Esophagus squamous epithelium (tissue), 5 donors: ENCODE measurements around the gene PCSK6. TPM values are rescaled to one million over a fixed set of nuclear protein-coding genes. Genes with fewer than 3 reads are reported as not detected.

Experiments used
- DNase-seq: peaks from one replicate; lab custom pipeline; 2025; lab: John Stamatoyannopoulos, UW
- H3K27ac ChIP-seq, 4 donors: fragments of 200-600 bp; sonication (generic); one replicate each; pipeline ENCODE4 v1.5.1; 2016 to 2019; ENCODE audit warnings: mild to moderate bottlenecking in 1 of 4
- H3K27me3 ChIP-seq, 4 donors: fragments of 200-600 bp; sonication (generic); 1 replicate in 3 of 4; 2 replicates in 1 of 4; pipeline versions ENCODE4 v1.5.1 to v1.6.0; 2017 to 2021; ENCODE audit warnings: antibody characterized with exemption in 1 of 4
- H3K36me3 ChIP-seq, 3 donors: fragments of 200-600 bp; sonication (generic); one replicate each; pipeline ENCODE4 v1.5.1; 2016 to 2019
- H3K4me1 ChIP-seq, 3 donors: fragments of 200-600 bp; sonication (generic); one replicate each; pipeline ENCODE4 v1.5.1; 2017 to 2019
- H3K4me3 ChIP-seq, 4 donors: fragments of 200-600 bp; sonication (generic); 1 replicate in 3 of 4; 2 replicates in 1 of 4; pipeline ENCODE4 v1.5.1; 2016 to 2019; ENCODE audit warnings: mild to moderate bottlenecking in 2 of 4, moderate library complexity in 1 of 4
- H3K9me3 ChIP-seq, 3 donors: fragments of 200-600 bp; sonication (generic); one replicate each; pipeline ENCODE4 v1.5.1; 2016 to 2019
- POLR2A ChIP-seq, 4 donors: fragments of 450-650 bp; IDR thresholded peaks; one replicate each; pipeline ENCODE4 v1.6.1; 2017; ENCODE audit warnings: antibody characterized with exemption in 4 of 4, mild to moderate bottlenecking in 4 of 4, moderate library complexity in 3 of 4
- WGBS, 2 donors: methylation state at CpG; one replicate each; pipeline ENCODE4 v1.1.5; 2018; 5-methylcytosine and 5-hydroxymethylcytosine counted together
- intact Hi-C: fragments of 100-400 bp; cut with DNase I; formaldehyde crosslinking; loops from one replicate; pipeline ENCODE4 v1.15.0; 2022
- total RNA-seq, 4 donors: library from RNA; depleted of rRNA; stranded (reverse); fragments of >200 nt; gene quantifications; one replicate each; pipeline ENCODE4 v1.1.0, GENCODE V29; 2016
- TF ChIP-seq, protein P1 (sequence below), 6 experiments: fragments of 450-650 bp in 4 of 6; fragments of 200-600 bp in 2 of 6; sonication (generic) in 2 of 6; IDR thresholded peaks; one replicate each; pipeline ENCODE4 v1.5.1; 2016 to 2019; ENCODE audit warnings: antibody characterized with exemption in 6 of 6, mild to moderate bottlenecking in 4 of 6, moderate library complexity in 4 of 6
- donor health status: DM: yes; HTN: yes; CAD: no.

PCSK6 gene
- total RNA-seq, 4 donors from 2014 or later: 5.1 to 13.8 (median 9.2) TPM

DNA sequence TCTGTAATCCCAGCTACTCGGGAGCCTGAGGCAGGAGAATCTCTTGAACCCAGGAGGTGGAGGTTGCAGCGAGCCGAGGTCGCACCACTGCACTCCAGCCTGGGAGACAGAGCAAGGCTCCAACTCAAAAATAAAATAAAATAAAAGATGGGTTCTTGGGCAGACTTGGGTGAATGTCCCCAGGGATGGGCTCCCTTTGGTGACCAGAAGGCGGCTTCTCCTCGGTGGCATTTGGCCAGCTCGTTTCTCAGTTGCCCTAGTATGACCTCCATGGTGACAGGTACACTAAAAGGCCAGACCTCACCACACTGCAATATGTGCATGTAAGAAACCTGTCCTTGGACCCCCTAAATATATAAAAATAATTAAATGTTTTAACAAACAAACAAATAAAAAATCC, 118.4 kb downstream of the PCSK6 start:
- Histone ChIP-seq H3K27me3 (peaks cover 0 to 28% (median 0%) of the 10 kb centered on the region in 4 donors), H3K27ac (no peak overlapping the region), H3K4me3 (no peak overlapping the region), H3K4me1 (peaks cover 0 to 19% (median 2%) of the 10 kb centered on the region in 3 donors), H3K36me3 (no peaks in the 10 kb centered on the region), H3K9me3 (no peaks in the 10 kb centered on the region)
- intact Hi-C loops: no loop called here
- TF ChIP-seq, protein P1, sequence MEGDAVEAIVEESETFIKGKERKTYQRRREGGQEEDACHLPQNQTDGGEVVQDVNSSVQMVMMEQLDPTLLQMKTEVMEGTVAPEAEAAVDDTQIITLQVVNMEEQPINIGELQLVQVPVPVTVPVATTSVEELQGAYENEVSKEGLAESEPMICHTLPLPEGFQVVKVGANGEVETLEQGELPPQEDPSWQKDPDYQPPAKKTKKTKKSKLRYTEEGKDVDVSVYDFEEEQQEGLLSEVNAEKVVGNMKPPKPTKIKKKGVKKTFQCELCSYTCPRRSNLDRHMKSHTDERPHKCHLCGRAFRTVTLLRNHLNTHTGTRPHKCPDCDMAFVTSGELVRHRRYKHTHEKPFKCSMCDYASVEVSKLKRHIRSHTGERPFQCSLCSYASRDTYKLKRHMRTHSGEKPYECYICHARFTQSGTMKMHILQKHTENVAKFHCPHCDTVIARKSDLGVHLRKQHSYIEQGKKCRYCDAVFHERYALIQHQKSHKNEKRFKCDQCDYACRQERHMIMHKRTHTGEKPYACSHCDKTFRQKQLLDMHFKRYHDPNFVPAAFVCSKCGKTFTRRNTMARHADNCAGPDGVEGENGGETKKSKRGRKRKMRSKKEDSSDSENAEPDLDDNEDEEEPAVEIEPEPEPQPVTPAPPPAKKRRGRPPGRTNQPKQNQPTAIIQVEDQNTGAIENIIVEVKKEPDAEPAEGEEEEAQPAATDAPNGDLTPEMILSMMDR (IDR thresholded peaks at IDR 0.05): no peak
- TF ChIP-seq POLR2A (IDR thresholded peaks at IDR 0.05): no peak
- DNase-seq: no peak
- 93 to 100% methylated on average over 1 to 7 of the region's 7 CpGs for WGBS, 2 donors

- TF ChIP-seq, protein P1 (IDR thresholded peaks at IDR 0.05): no peak
- no peak for TF ChIP-seq POLR2A (IDR thresholded peaks at IDR 0.05)
- 84 to 88% methylated on average over 10 to 15 of the region's 26 CpGs for WGBS, 2 donors
- H3K36me3 ChIP-seq: no peaks in the 10 kb centered on the region
- no peak overlapping the region for H3K4me3 ChIP-seq
- intact Hi-C loops: no loop called here
- H3K9me3 ChIP-seq: no peaks in the 10 kb centered on the region
- no peak overlapping the region for H3K27ac ChIP-seq
- no peak for DNase-seq
- H3K27me3 ChIP-seq: peaks cover 0 to 28% (median 0%) of the 10 kb centered on the region in 4 donors
- H3K4me1 ChIP-seq: peaks cover 0 to 19% (median 2%) of the 10 kb centered on the region in 3 donors
Observed at GRCh38 chr15:101370330-101371024, 119.0 kb downstream of the PCSK6 start.

DNA sequence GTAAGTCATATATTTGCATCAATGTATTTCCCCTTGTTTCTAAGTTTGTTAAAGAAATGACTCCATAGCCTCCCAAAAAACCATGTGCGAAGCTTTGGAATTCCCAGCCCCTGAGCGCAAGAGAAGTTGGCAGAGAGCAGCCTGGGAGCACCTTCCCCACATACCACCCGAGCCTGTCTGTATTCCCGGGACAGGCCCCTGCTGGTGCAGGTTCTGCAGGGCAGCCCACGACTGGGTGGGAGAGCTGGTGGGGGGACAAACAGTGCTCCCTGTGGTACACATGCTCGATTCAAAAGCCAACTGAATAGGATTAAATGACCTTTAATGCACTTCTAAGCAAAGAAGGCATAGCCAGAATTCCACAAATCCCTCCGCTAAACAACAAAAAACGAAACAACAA, 119.8 kb downstream of the PCSK6 start:
- H3K36me3 ChIP-seq: no peaks in the 10 kb centered on the region
- no peak for DNase-seq

DNA sequence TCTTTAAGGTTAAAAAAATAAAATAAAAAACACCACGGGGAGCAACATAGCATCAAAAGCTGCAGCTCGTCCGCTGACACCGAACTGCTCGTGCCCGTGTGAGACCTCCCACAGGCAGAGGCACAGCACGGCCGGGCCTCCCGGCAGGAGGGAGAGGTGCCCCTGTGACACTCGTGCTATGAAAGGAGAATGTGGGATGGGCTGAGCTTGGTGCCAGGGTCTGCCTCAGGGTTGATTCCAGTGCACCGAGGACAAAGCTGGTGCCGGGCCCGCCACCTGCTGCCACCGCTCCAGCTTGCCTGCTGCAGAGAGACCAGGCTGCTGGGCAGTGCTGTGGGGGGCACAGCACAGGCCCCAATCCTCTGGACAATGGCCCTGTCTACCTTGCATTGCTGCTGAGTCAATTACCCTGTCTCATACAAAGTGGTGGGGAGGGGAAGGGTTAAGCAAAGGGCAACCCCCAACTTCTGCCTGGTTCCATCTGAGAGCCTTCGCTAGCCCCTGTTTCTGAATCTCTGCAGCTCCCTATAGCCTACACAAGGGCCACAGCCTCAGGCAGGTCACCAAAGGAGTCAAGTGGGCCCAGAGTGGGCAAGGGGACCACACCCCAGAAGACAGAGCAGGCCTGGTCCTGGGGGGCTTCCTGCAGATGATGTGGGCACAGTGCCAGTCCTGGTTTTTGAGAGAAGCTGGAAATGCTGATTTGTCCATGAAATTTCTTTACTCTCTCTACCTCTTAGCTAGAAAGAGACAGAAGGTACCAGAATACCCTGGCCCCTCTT, 120.5 kb downstream of the PCSK6 start:
- WGBS, 2 donors: 79 to 82% methylated on average over 11 to 12 of the region's 15 CpGs
- intact Hi-C loops: no loop called here
- H3K36me3 ChIP-seq: no peaks in the 10 kb centered on the region
- TF ChIP-seq, protein P1 (IDR thresholded peaks at IDR 0.05): no peak
- TF ChIP-seq POLR2A (IDR thresholded peaks at IDR 0.05): no peak
- no peak overlapping the region for H3K27ac ChIP-seq
- peaks cover 0 to 28% (median 0%) of the 10 kb centered on the region in 4 donors for H3K27me3 ChIP-seq
- DNase-seq: no peak
- peaks cover 0 to 19% (median 2%) of the 10 kb centered on the region in 3 donors for H3K4me1 ChIP-seq
- H3K4me3 ChIP-seq: no peak overlapping the region
- H3K9me3 ChIP-seq: no peaks in the 10 kb centered on the region

More for the DNA sequence above, 119.8 kb downstream of the PCSK6 start:
- Histone ChIP-seq H3K9me3 (no peaks in the 10 kb centered on the region), H3K27ac (no peak overlapping the region), H3K4me1 (peaks cover 0 to 19% (median 2%) of the 10 kb centered on the region in 3 donors), H3K4me3 (no peak overlapping the region), H3K27me3 (peaks cover 0 to 28% (median 0%) of the 10 kb centered on the region in 4 donors)
- intact Hi-C loops: no loop called here
- TF ChIP-seq, protein P1 (IDR thresholded peaks at IDR 0.05): no peak
- no peak for TF ChIP-seq POLR2A (IDR thresholded peaks at IDR 0.05)
- WGBS, 2 donors: 85 to 88% methylated on average over 5 to 8 of the region's 8 CpGs
